Measurements from ENCODE around the gene PMM2.

PMM2 gene

DNA sequence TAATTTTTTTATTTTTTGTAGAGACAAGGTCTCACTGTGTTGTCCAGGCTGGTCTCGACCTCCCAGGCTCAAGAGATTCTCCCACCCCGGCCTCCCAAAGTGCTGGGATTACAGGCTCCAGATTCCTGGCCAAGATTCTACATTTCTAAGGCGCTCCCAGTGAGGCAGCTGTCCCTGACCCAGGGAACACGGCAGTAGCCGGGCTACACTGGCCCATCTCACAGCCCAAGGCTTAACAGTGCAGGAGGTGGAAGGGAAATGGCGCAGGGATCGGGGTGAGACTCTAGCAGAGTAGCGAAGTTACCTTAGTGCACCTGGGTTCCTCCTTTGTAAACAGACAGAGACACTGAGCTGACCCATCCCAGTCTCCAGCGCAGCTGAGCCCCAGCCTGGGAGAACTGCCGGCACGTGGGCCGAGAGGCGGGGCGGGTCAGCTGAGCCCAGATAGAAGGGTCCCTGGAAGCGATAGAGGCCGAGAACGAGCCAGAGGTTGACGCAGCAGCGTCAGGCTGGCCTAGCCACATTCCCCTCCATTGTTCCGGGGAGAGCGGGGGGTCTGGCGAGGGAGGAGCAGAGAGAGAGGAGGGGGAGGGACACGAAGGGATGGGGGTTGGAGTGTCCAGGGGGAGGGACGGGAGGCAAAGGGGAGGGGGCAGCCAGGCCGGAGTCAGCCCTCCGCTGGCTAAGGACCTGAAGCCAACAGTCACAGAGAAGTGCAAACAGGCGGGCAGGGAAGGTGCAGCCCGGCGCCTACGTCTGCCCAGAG lies 68.7 kb downstream of the PMM2 start:
- peaks cover 18% of the 10 kb centered on the region for H3K4me1 ChIP-seq
- 0 out of 2 replicates have a peak, but pooled peaks cover 7% of the 10 kb centered on the region for H3K36me3 ChIP-seq
- TF ChIP-seq, protein P1, sequence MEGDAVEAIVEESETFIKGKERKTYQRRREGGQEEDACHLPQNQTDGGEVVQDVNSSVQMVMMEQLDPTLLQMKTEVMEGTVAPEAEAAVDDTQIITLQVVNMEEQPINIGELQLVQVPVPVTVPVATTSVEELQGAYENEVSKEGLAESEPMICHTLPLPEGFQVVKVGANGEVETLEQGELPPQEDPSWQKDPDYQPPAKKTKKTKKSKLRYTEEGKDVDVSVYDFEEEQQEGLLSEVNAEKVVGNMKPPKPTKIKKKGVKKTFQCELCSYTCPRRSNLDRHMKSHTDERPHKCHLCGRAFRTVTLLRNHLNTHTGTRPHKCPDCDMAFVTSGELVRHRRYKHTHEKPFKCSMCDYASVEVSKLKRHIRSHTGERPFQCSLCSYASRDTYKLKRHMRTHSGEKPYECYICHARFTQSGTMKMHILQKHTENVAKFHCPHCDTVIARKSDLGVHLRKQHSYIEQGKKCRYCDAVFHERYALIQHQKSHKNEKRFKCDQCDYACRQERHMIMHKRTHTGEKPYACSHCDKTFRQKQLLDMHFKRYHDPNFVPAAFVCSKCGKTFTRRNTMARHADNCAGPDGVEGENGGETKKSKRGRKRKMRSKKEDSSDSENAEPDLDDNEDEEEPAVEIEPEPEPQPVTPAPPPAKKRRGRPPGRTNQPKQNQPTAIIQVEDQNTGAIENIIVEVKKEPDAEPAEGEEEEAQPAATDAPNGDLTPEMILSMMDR (IDR thresholded peaks at IDR 0.05; ENCODE audit: low read depth, low read length) = no peak
- H3K27me3 ChIP-seq = no peaks in the 10 kb centered on the region
- no peaks in the 10 kb centered on the region for H3K9me3 ChIP-seq
- H3K4me3 ChIP-seq (ENCODE audit: low read depth, low read length) = peak overlapping the region; percentile 91
- peak; percentile 58 for DNase-seq

DNA sequence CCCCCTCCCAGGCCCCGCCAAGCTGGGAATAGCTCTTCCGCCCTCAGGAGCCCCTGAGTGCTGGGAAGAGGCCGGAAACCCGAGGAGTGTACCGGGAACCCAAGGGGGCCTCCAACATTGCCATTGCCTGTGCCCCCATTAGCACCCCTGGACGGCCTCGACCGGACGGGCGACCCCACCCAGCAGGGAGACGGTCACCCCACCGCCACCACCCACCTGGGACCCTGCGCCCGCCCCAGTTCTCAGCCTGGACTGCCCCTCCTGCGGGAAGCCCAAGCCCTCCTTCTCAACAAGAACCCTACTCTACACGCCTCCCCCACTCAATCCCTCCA lies 69.2 kb downstream of the PMM2 start:
- Histone ChIP-seq H3K4me1 (peaks cover 18% of the 10 kb centered on the region), H3K27me3 (no peaks in the 10 kb centered on the region), H3K9me3 (no peaks in the 10 kb centered on the region), H3K36me3 (0 out of 2 replicates have a peak, but pooled peaks cover 7% of the 10 kb centered on the region), H3K4me3 (ENCODE audit: low read depth, low read length) (peak overlapping the region; percentile 91)
- no peak for DNase-seq
- TF ChIP-seq, protein P1 (IDR thresholded peaks at IDR 0.05; ENCODE audit: low read depth, low read length) = no peak

DNA sequence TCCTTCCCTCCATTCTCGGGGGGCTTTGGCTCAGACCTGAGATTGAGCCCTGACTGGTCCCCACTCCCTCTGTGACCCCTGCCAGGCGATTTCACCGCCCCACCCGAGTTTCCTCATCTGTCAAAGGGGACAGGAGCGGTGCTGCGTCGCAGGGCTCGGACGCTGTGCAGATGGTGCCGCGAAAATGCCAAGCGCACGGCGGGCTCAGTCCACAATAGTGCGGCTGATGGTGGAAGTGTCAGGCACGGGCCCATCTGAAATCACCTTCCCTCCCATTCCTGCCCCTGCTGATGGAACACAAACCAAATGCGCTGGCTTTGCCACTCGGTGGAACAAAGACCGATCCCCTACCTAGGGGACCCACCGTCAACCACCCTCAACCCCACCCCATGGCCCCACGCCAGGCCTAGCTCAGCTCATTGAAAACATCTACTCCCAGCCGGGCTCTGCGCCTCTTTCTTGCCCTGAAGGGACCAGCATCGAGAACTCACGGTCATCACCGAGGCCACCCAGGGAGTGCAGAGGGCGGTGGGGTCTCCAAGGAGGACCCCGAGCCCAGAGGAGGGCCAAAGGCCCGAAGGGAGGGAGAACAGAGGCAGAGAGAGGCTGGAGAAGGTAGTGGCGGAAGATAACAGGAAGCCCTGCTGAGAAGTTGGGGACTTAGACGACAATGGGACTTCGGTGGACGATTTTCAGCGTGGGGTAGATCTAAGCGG lies 69.7 kb downstream of the PMM2 start:
- H3K4me3 ChIP-seq (ENCODE audit: low read depth, low read length) = peak overlapping the region; percentile 91
- no peaks in the 10 kb centered on the region for H3K27me3 ChIP-seq
- H3K4me1 ChIP-seq = peaks cover 18% of the 10 kb centered on the region
- no peaks in the 10 kb centered on the region for H3K9me3 ChIP-seq
- H3K36me3 ChIP-seq = 0 out of 2 replicates have a peak, but pooled peaks cover 3% of the 10 kb centered on the region
- peak; percentile 59 for DNase-seq
- TF ChIP-seq, protein P1 (IDR thresholded peaks at IDR 0.05; ENCODE audit: low read depth, low read length) = no peak

DNA sequence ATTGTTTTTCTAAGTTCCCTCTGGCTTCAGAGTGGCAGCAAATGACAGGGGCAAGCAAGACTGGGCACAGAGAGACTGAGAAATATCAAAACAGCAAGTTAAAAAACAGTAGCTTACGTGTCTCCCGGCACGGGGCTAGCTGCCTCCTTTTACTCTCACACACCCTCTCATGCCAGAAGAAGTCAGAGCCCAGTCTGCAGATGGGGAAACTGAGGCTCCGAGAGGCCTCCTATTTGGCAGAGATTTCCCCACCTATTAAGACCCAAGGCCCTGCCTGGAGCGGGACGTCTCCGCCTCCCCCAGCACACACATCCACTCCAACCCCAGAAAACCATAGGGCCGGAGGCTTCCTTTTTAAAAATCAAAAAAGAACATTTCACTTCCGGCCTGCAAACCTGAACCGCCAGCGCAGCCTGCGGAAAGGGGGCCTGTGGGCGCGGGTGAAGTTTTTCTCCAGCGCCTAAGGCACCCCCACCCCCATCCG lies 70.3 kb downstream of the PMM2 start:
- TF ChIP-seq, protein P1 (IDR thresholded peaks at IDR 0.05; ENCODE audit: low read depth, low read length) = no peak
- Histone ChIP-seq H3K36me3 (no peaks in the 10 kb centered on the region), H3K4me3 (ENCODE audit: low read depth, low read length) (peak overlapping the region; percentile 91), H3K4me1 (peaks cover 18% of the 10 kb centered on the region), H3K9me3 (no peaks in the 10 kb centered on the region), H3K27me3 (no peaks in the 10 kb centered on the region)
- no peak for DNase-seq

DNA sequence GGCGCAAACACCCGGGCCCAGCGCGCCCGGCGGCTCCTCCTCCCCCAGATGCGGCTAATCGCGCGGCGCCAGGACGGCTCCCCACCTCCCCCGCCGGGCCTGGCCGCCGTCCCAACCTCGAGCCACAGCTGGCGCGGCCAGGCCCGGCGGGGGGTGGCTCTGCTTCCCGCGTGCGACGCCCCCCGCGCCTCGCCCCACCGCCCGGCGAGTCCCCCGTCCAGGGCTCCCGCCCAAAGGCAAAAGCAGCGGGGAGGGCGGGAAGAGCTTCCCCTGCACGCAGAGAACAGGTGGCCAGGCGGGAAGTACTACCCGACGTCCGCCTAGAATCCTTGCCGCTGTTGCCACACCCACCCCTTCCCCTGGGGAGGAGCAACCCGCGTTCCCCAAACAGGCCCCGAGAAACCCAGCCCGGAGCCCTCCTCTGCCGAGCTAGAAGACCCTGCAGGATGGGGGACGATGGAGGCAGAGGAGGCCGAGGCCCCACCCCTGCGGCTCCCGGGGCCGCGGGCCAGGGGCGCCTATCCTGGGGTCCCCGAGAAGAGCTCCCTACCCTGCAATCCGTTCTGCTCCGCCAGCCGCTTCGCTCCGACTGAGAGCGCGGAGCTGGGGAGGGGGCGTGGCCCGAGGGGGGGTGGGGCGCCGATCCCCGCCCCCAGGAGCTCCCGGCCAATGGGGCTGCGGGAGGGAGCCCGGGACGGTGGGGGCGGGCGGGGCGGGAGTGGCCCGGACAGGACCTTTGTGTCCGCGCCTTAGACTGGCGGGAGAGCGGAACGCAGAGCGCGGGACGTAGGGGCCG lies 71.0 kb downstream of the PMM2 start, which contains the start of gene CARHSP1:
CARHSP1 (minus strand) TSS at position 591 of the 796 bp plus-strand sequence. CDS start 9,678 bp downstream, outside the sequence.
- peaks cover 18% of the 10 kb centered on the region for H3K4me1 ChIP-seq
- peak within 1 kb of the TSS; percentile 91 for H3K4me3 ChIP-seq (ENCODE audit: low read depth, low read length)
- peak; percentile 89 for DNase-seq

More for the DNA sequence above, 71.0 kb downstream of the PMM2 start, which contains the start of gene CARHSP1:
- Histone ChIP-seq H3K27me3 (no peaks in the 10 kb centered on the region), H3K9me3 (no peaks in the 10 kb centered on the region), H3K36me3 (no peaks in the 10 kb centered on the region)
- TF ChIP-seq, protein P1 (IDR thresholded peaks at IDR 0.05; ENCODE audit: low read depth, low read length) = no peak

All from BE2C (cell line).